Neuron (in vitro differentiated cells): ENCODE results near the gene GABARAPL1.

Experiments
- H2AFZ ChIP-seq: one replicate; pipeline ENCODE4 v1.6.1; 2013; ENCODE audit warnings: low read depth, mild to moderate bottlenecking, inconsistent platforms, low read length, moderate library complexity
- H3K27me3 ChIP-seq: one replicate; pipeline ENCODE4 v1.6.1; 2013; ENCODE audit warnings: low read length; ENCODE audit not compliant: insufficient read depth
- H3K36me3 ChIP-seq: one replicate; pipeline ENCODE4 v1.6.1; 2013; ENCODE audit warnings: low read length; ENCODE audit not compliant: insufficient read depth
- H3K4me1 ChIP-seq: one replicate; pipeline ENCODE4 v1.6.1; 2013; ENCODE audit warnings: low read length; ENCODE audit not compliant: insufficient read depth
- H3K4me3 ChIP-seq: 2 replicates; pipeline ENCODE4 v1.5.1; 2013; ENCODE audit warnings: mild to moderate bottlenecking, low read length, moderate library complexity
- H3K9me3 ChIP-seq: one replicate; pipeline ENCODE4 v1.6.1; 2013; ENCODE audit warnings: low read length

Gene GABARAPL1

DNA sequence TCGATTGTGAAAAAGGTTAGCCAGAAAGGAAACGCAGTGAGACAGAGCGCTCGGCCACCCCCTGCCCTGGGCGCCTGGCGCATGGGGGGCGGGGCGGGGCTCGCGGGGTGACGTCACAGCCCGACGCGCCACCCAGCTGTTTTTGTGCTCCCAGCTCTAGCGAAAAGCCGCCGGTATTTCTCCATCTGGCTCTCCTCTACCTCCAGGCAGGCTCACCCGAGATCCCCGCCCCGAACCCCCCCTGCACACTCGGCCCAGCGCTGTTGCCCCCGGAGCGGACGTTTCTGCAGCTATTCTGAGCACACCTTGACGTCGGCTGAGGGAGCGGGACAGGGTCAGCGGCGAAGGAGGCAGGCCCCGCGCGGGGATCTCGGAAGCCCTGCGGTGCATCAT is at the start of gene GABARAPL1:
Gene GABARAPL1, plus strand, starts transcription at position 139 of the 393 bp plus-strand sequence. Its CDS starts 253 bp downstream, at position 392.
- H3K27me3 ChIP-seq: no peaks in the 10 kb centered on the region
- H3K36me3 ChIP-seq: no peaks in the 10 kb centered on the region
- H3K4me1 ChIP-seq: peaks cover 7% of the 10 kb centered on the region
- peak within 1 kb of the TSS; percentile 57 for H3K4me3 ChIP-seq
- no peaks in the 10 kb centered on the region for H3K9me3 ChIP-seq
- H2AFZ ChIP-seq: peak within 1 kb of the TSS; percentile 95

GRCh38 chr12:10163084-10163483 is 49.6 kb upstream of the GABARAPL1 start:
- Histone ChIP-seq H3K9me3 (no peaks in the 10 kb centered on the region), H3K4me3 (no peak overlapping the region), H3K4me1 (no peaks in the 10 kb centered on the region), H3K36me3 (no peaks in the 10 kb centered on the region), H2AFZ (no peak overlapping the region), H3K27me3 (no peaks in the 10 kb centered on the region)

- Histone ChIP-seq H3K27me3 (peaks cover 2% of the 10 kb centered on the region), H3K36me3 (no peaks in the 10 kb centered on the region), H2AFZ (no peak overlapping the region), H3K4me3 (no peak overlapping the region), H3K4me1 (no peaks in the 10 kb centered on the region), H3K9me3 (no peaks in the 10 kb centered on the region)
Observed at GRCh38 chr12:10165421-10165820, 47.3 kb upstream of the GABARAPL1 start.

DNA sequence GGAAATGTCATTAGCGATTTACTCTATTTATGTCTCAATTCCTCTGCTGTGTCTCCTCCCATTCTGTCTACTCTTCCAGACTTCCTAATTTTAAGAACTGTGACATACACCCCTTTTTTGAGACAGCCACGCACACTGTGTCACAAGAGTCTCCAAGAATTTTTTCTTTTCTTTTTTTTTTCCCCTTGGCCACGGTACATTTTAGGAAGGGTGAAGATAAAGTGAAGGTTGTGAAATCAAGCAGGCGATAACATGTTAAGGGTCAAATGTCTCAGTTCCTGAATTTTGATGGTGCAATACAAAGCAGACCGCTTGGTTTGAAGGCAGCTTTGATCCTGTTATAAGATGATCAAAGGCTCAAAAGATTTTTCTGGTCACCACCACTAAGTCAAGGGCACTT is 45.1 kb upstream of the GABARAPL1 start:
- H3K4me3 ChIP-seq: no peak overlapping the region
- no peaks in the 10 kb centered on the region for H3K9me3 ChIP-seq
- no peaks in the 10 kb centered on the region for H3K4me1 ChIP-seq
- H3K36me3 ChIP-seq: no peaks in the 10 kb centered on the region
- no peak overlapping the region for H2AFZ ChIP-seq
- peaks cover 2% of the 10 kb centered on the region for H3K27me3 ChIP-seq

GRCh38 chr12:10169104-10169503 is 43.6 kb upstream of the GABARAPL1 start:
- peaks cover 2% of the 10 kb centered on the region for H3K27me3 ChIP-seq
- H3K36me3 ChIP-seq: no peaks in the 10 kb centered on the region
- H3K4me3 ChIP-seq: no peak overlapping the region
- H3K9me3 ChIP-seq: no peaks in the 10 kb centered on the region
- H2AFZ ChIP-seq: no peak overlapping the region
- no peaks in the 10 kb centered on the region for H3K4me1 ChIP-seq

DNA sequence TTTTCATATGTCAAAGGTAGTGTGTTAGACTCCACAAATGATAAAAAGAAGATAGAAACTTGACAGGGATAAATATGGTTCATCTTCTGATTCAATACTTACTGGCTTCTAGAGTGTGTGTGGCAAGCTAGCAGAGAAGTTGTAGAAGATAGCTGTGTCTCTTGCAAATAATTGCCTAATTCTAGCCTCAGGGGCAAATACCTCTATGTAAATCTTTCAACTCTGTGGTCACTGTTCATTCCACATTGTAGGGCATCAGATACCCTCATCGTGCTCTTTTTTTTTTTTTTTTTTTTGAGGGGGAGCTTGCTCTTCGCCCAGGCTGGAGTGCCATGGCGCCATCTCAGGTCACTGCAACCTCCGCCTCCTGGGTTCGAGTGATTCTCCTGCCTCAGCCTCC is 42.5 kb upstream of the GABARAPL1 start:
- Histone ChIP-seq H3K36me3 (no peaks in the 10 kb centered on the region), H2AFZ (no peak overlapping the region), H3K27me3 (peaks cover 2% of the 10 kb centered on the region), H3K4me1 (no peaks in the 10 kb centered on the region), H3K4me3 (no peak overlapping the region), H3K9me3 (no peaks in the 10 kb centered on the region)

- Histone ChIP-seq H2AFZ (no peak within 1 kb of the TSS), H3K4me3 (no peak within 1 kb of the TSS), H3K27me3 (peaks cover 2% of the 10 kb centered on the region), H3K9me3 (no peaks in the 10 kb centered on the region), H3K36me3 (no peaks in the 10 kb centered on the region), H3K4me1 (no peaks in the 10 kb centered on the region)
Observed at GRCh38 chr12:10171973-10172728, 40.5 kb upstream of the GABARAPL1 start, which contains the start of gene OLR1. Gene OLR1, minus strand, starts transcription at chr12:10172132. Its CDS starts 55 bp downstream, at chr12:10172077.

DNA sequence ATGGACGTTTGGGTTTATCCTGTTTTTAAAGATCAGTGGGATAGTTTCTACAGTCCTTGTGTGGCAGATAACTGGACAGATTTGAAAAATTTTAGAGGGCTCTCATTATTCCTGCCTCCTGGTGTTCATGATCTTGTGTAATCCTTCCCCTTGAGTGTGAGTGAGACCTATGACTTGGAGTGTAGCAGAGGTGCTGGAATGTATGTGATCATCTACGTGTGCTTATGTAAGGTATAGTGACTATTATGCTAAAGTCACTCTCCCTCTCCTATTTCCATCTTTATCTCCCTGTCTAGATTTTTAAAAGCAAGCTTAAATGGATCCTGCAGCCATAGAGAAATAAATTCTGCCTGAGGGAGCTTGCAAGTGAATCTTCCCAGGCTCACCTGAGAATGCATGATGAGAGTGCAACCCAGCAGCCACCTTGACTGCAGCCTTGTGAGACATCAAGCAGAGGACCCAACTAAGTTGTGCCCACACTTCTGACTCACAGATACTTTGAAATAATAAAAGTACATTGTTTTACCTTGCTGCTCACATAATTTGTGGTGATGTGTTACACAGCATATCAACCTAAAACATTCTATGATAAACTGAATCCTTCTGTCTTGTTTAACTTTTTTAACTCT is 37.6 kb upstream of the GABARAPL1 start:
- no peaks in the 10 kb centered on the region for H3K27me3 ChIP-seq

DNA sequence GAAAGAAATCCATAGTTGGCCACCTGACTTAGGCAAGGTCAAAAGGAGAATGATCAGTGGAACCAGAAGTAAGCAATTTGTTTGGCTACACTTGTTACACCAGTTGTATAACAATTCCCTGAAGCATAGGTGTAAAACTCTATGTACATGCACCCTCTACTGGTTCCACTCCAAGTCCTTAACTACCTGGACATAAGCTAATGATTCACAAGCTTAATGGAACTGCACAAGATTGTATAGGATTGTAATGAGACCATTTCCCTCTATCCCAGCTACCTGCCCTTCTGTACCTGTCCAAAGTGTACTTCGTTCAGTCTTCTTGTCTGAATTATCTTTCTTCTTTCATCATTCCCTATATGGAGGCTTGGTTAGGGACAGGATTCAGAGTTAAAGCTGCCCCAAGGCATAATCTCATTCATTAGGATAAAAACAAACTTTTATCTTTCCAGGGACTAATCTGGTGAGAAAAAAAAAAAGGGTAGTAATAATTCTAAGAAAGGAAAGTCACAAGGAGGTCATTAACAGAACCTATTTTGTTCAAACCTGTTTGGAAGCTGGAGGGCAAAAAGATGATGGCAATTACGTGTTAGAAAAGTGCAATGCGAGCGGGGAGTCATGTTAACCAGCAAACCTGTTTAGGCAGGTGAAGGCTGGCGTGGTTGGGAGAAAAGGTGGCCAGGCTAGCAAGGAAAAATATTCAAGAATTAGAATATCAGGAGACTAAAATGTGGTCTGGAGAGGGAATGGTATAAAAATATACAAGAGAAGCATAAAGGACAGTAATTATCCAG is 36.6 kb upstream of the GABARAPL1 start:
- no peaks in the 10 kb centered on the region for H3K4me1 ChIP-seq
- H3K4me3 ChIP-seq: no peak overlapping the region
- no peaks in the 10 kb centered on the region for H3K9me3 ChIP-seq
- H2AFZ ChIP-seq: no peak overlapping the region
- H3K27me3 ChIP-seq: no peaks in the 10 kb centered on the region
- H3K36me3 ChIP-seq: no peaks in the 10 kb centered on the region

More for the DNA sequence above, 37.6 kb upstream of the GABARAPL1 start:
- Histone ChIP-seq H3K4me1 (no peaks in the 10 kb centered on the region), H2AFZ (no peak overlapping the region), H3K4me3 (no peak overlapping the region), H3K36me3 (no peaks in the 10 kb centered on the region), H3K9me3 (no peaks in the 10 kb centered on the region)

GRCh38 chr12:10178821-10179220 is 33.9 kb upstream of the GABARAPL1 start, which contains the start of gene TMEM52B:
Gene TMEM52B, plus strand, starts transcription at chr12:10179032. Its CDS starts 543 bp downstream, at chr12:10179575.
- no peaks in the 10 kb centered on the region for H3K36me3 ChIP-seq
- no peak within 1 kb of the TSS for H2AFZ ChIP-seq
- no peaks in the 10 kb centered on the region for H3K9me3 ChIP-seq
- H3K27me3 ChIP-seq: no peaks in the 10 kb centered on the region
- no peak within 1 kb of the TSS for H3K4me3 ChIP-seq
- H3K4me1 ChIP-seq: no peaks in the 10 kb centered on the region

DNA sequence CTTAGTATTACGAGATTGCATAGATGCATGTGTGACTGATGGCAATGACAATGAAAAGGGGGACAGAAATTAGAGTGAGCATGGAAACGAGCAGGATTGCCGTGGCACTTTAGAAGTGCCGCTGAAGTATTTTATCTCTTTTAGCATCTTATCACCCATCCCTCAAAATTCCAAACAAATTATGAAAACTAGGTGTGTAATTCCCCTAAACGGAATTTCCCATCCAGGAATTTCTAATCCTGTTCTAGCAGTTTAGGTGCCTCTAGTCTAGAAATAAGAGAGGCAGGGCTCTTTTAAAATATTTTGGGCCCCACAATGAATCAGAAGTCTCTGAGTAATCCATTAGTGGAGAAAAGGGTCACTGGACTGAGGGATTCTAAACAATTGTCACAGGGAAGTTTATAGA is 32.9 kb upstream of the GABARAPL1 start:
- H2AFZ ChIP-seq: no peak overlapping the region
- H3K9me3 ChIP-seq: no peaks in the 10 kb centered on the region
- no peaks in the 10 kb centered on the region for H3K4me1 ChIP-seq
- no peaks in the 10 kb centered on the region for H3K27me3 ChIP-seq
- no peaks in the 10 kb centered on the region for H3K36me3 ChIP-seq
- no peak overlapping the region for H3K4me3 ChIP-seq

GRCh38 chr12:10182354-10183049 is 30.2 kb upstream of the GABARAPL1 start:
- Histone ChIP-seq H3K9me3 (no peaks in the 10 kb centered on the region), H3K4me1 (no peaks in the 10 kb centered on the region), H3K27me3 (no peaks in the 10 kb centered on the region), H3K4me3 (no peak overlapping the region), H3K36me3 (no peaks in the 10 kb centered on the region), H2AFZ (no peak overlapping the region)
